ENCODE data around the gene MARCHF3.

Gene MARCHF3

GRCh38 chr5:126826619-126827215 lies 203.6 kb downstream of the MARCHF3 start:
- DNase-seq (ENCODE audit: extremely low read depth, low read depth): no peak
- no peak overlapping the region for H3K4me3 ChIP-seq (replicated peaks; ENCODE audit: low read depth, low read length)
- TF ChIP-seq CTCF (IDR thresholded peaks at IDR 0.05; ENCODE audit: low read depth, low read length, missing control alignments): no peak

GRCh38 chr5:126819253-126819652 lies 211.1 kb downstream of the MARCHF3 start:
- no peak for DNase-seq (ENCODE audit: extremely low read depth, low read depth)
- no peak for TF ChIP-seq CTCF (IDR thresholded peaks at IDR 0.05; ENCODE audit: low read depth, low read length, missing control alignments)
- no peak overlapping the region for H3K4me3 ChIP-seq (replicated peaks; ENCODE audit: low read depth, low read length)

GRCh38 chr5:126818736-126819135 lies 211.6 kb downstream of the MARCHF3 start:
- no peak for TF ChIP-seq CTCF (IDR thresholded peaks at IDR 0.05; ENCODE audit: low read depth, low read length, missing control alignments)
- DNase-seq (ENCODE audit: extremely low read depth, low read depth): no peak
- no peak overlapping the region for H3K4me3 ChIP-seq (replicated peaks; ENCODE audit: low read depth, low read length)

Measured in HFF-Myc (cell line).